Uterus (tissue), 4 donors: ENCODE data around the gene EIPR1. TPM values are rescaled to one million over a fixed set of nuclear protein-coding genes. Genes with fewer than 3 reads are reported as not detected.

ENCODE experiments used
- DNase-seq, 2 donors: peaks; one replicate each; pipeline ENCODE4 v3.0.0-alpha.2; 2019 to 2020
- H3K27ac ChIP-seq, 2 donors: fragments of 200-600 bp; sonication (generic); 1 replicate in 1 of 2; 2 replicates in 1 of 2; pipeline ENCODE4 v1.5.1; 2016 to 2018
- H3K27me3 ChIP-seq, 2 donors: fragments of 200-600 bp; sonication (generic); one replicate each; pipeline ENCODE4 v1.5.1; 2018 to 2019; ENCODE audit warnings: control low read depth in 1 of 2
- H3K36me3 ChIP-seq, 2 donors: fragments of 200-600 bp; sonication (generic); one replicate each; pipeline ENCODE4 v1.5.1; 2019; ENCODE audit warnings: control low read depth in 1 of 2
- H3K4me1 ChIP-seq, 2 donors: fragments of 200-600 bp; sonication (generic); one replicate each; pipeline ENCODE4 v1.5.1; 2018 to 2019; ENCODE audit warnings: control low read depth in 1 of 2
- H3K4me3 ChIP-seq, 2 donors: fragments of 200-600 bp; sonication (generic); 1 replicate in 1 of 2; 2 replicates in 1 of 2; pipeline ENCODE4 v1.5.1; 2018 to 2019; ENCODE audit warnings: mild to moderate bottlenecking in 1 of 2
- H3K9me3 ChIP-seq, 2 donors: fragments of 200-600 bp; sonication (generic); one replicate each; pipeline ENCODE4 v1.5.1; 2019; ENCODE audit warnings: control low read depth in 1 of 2
- POLR2A ChIP-seq, 2 donors: fragments of 450-650 bp; IDR thresholded peaks; one replicate each; pipeline ENCODE4 v1.6.1; 2016; ENCODE audit warnings: antibody characterized with exemption in 2 of 2, mild to moderate bottlenecking in 1 of 2, moderate library complexity in 1 of 2
- intact Hi-C: fragments of 100-400 bp; cut with DNase I; formaldehyde crosslinking; loops from one replicate; pipeline ENCODE4 v1.15.1; 2023; ENCODE audit warnings: low total_unique reads
- total RNA-seq, 4 donors: library from RNA; depleted of rRNA in 3 of 4; stranded (reverse); fragments of >200 nt in 3 of 4; gene quantifications; one replicate each; pipeline versions ENCODE4 v1.1.0 to v1.2.4, GENCODE V29; 2014 to 2023
- TF ChIP-seq, protein P1 (sequence below), 4 experiments: fragments of 200-600 bp in 2 of 4; fragments of 450-650 bp in 2 of 4; sonication (generic) in 2 of 4; IDR thresholded peaks; one replicate each; pipeline ENCODE4 v1.5.1; 2016 to 2019; ENCODE audit warnings: antibody characterized with exemption in 4 of 4, mild to moderate bottlenecking in 2 of 4, moderate library complexity in 1 of 4
- donor health status: DM: yes; HTN: yes; CAD: no.

EIPR1 gene
- total RNA-seq, 4 donors from 2014 or later = 0.59 to 28.9 (median 20.4) TPM

DNA sequence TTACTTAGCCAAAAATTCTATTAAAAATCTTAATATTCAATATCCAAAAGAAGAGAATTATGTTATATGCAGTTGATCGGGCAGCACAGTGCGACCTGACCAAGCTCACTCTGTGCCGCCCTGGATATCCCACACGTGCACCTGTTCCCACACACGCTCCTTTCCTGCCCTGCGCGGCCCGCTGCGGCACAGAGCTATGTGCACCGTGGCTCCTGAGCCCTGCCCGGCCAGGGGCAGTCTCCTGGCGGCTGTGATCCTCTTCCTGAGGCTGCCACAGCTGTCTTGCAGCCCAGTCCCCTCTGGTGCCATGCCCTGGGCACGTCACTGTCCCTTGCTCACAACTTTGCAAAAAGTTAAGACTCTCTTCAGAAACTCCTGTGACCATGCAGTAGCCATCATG is 31.2 kb upstream of the EIPR1 start:
- no peak overlapping the region for H3K27ac ChIP-seq
- H3K9me3 ChIP-seq = no peaks in the 10 kb centered on the region
- no peaks in the 10 kb centered on the region for H3K36me3 ChIP-seq
- H3K4me1 ChIP-seq = no peaks in the 10 kb centered on the region
- DNase-seq = no peak
- intact Hi-C loops = no loop called here
- TF ChIP-seq, protein P1, sequence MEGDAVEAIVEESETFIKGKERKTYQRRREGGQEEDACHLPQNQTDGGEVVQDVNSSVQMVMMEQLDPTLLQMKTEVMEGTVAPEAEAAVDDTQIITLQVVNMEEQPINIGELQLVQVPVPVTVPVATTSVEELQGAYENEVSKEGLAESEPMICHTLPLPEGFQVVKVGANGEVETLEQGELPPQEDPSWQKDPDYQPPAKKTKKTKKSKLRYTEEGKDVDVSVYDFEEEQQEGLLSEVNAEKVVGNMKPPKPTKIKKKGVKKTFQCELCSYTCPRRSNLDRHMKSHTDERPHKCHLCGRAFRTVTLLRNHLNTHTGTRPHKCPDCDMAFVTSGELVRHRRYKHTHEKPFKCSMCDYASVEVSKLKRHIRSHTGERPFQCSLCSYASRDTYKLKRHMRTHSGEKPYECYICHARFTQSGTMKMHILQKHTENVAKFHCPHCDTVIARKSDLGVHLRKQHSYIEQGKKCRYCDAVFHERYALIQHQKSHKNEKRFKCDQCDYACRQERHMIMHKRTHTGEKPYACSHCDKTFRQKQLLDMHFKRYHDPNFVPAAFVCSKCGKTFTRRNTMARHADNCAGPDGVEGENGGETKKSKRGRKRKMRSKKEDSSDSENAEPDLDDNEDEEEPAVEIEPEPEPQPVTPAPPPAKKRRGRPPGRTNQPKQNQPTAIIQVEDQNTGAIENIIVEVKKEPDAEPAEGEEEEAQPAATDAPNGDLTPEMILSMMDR (IDR thresholded peaks at IDR 0.05) = no peak
- TF ChIP-seq POLR2A (IDR thresholded peaks at IDR 0.05) = no peak
- H3K27me3 ChIP-seq = no peaks in the 10 kb centered on the region
- H3K4me3 ChIP-seq = no peak overlapping the region

DNA sequence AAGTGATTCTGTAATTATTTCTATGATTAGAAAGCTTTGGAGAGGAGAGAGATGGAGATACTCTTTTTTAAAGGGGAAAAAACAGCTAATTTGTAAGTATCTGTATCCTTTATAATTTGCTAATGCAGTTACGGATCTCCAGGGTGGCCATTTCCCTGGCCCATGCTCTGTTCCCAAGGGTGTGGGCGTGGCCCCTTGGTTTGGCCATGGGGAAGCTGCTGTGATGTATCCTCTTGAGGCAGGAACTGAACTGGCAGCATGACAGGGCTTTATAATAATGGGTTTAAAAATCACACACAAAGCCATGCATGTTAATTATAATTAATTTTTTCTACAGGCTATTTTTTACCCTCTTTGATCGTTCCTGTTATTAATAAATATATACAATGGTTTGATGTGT is 28.9 kb upstream of the EIPR1 start:
- Histone ChIP-seq H3K4me3 (no peak overlapping the region), H3K4me1 (no peaks in the 10 kb centered on the region), H3K27me3 (no peaks in the 10 kb centered on the region), H3K9me3 (no peaks in the 10 kb centered on the region), H3K36me3 (no peaks in the 10 kb centered on the region), H3K27ac (no peak overlapping the region)
- no peak for DNase-seq
- intact Hi-C loops = no loop called here
- TF ChIP-seq, protein P1 (IDR thresholded peaks at IDR 0.05) = no peak
- TF ChIP-seq POLR2A (IDR thresholded peaks at IDR 0.05) = no peak

DNA sequence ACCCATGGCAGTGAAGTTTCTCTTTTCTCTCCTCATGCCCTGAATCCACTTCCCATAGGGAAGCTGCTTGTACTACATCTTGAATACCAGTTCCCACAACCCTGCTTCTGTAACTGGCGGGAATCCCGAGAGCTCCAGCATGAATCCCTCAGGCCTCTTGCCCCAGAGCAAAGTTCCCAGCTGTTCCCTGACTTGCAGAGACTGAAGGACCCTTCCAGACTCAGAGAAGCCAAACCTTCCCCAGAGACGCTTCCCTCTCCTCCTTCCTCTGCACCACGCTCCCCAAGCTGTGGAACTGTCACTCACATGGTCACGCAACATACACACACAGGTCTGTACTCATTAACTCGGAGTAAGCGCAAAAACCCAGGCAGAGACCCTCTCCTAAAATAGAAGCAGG is 28.3 kb upstream of the EIPR1 start:
- Histone ChIP-seq H3K27ac (no peak overlapping the region), H3K27me3 (no peaks in the 10 kb centered on the region), H3K4me1 (no peaks in the 10 kb centered on the region), H3K36me3 (no peaks in the 10 kb centered on the region), H3K9me3 (no peaks in the 10 kb centered on the region), H3K4me3 (no peak overlapping the region)
- no peak for DNase-seq
- no peak for TF ChIP-seq POLR2A (IDR thresholded peaks at IDR 0.05)
- TF ChIP-seq, protein P1 (IDR thresholded peaks at IDR 0.05) = no peak
- intact Hi-C loops = no loop called here

DNA sequence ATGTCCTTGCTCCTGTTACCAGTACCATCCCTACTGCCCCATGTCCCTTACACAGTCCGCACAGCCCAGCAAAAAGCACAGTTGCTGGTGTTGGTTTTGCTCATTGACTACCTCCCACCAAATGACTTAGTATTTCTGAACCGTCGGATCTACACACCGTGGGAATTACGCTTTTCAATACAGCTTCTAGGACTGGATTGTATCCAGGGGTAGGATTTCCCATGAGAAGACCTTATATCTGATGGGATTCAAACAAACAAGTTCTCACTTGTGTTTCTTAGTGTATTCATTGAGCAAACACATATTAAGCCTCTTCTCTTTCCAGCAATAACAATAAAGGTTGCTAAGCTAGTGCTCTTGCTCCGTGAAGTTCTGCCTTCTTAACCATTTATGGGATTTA is 27.7 kb upstream of the EIPR1 start:
- TF ChIP-seq POLR2A (IDR thresholded peaks at IDR 0.05) = no peak
- TF ChIP-seq, protein P1 (IDR thresholded peaks at IDR 0.05) = no peak
- no peak for DNase-seq
- Histone ChIP-seq H3K9me3 (no peaks in the 10 kb centered on the region), H3K36me3 (no peaks in the 10 kb centered on the region), H3K27ac (no peak overlapping the region), H3K4me1 (no peaks in the 10 kb centered on the region), H3K4me3 (no peak overlapping the region), H3K27me3 (no peaks in the 10 kb centered on the region)
- intact Hi-C loops = no loop called here

DNA sequence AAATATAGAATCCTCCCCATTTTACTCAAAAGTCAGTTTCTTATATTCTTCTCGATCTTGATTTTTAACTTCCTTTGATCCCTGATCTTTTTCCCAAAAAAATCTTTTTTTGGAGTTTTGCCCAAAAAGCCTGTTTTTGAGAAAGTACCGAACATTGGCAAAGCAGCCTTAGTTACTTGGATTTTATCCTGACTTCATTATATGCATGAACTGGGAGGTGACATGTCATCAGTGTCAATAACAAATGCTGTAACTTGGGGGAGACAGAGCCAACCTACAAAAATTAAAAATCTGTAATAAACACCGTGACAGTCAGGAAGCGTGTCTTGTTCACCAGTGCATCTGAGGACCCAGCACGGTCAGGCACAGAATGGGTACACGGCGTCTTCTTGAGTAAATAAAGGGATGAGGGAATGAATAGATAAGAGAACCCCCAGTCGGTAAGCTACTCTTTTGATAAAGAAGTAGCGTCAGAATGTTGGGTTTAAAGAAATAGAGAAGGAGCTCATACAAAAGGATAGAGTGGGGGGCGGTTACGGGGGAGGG is 26.8 kb upstream of the EIPR1 start:
- H3K27ac ChIP-seq = no peak overlapping the region
- DNase-seq = no peak
- no peak overlapping the region for H3K4me3 ChIP-seq
- intact Hi-C loops = no loop called here
- no peaks in the 10 kb centered on the region for H3K27me3 ChIP-seq
- H3K4me1 ChIP-seq = no peaks in the 10 kb centered on the region
- TF ChIP-seq, protein P1 (IDR thresholded peaks at IDR 0.05) = no peak
- TF ChIP-seq POLR2A (IDR thresholded peaks at IDR 0.05) = no peak
- H3K36me3 ChIP-seq = no peaks in the 10 kb centered on the region
- H3K9me3 ChIP-seq = no peaks in the 10 kb centered on the region
